Inflammatory macrophage (primary cell): Measurements from ENCODE around the gene CDCA3.
"Not testable (repeated sequence)": the region's sequence is repeated elsewhere in the genome, so short reads cannot be mapped to it uniquely, and the experiment has no call there.

Source experiments
- DNase-seq, 2 donors: peaks; one replicate each; pipeline ENCODE4 v3.0.0-alpha.2; 2020 to 2022
- total RNA-seq, 18 experiments: gene quantifications; one replicate each; lab custom pipeline; 2026; ENCODE audit warnings: mixed read lengths in 6 of 18, inconsistent platforms in 2 of 18; lab: John Stamatoyannopoulos, UW

The CDCA3 gene
- 1.6 to 14.3 (median 6.9) reads per million in 18 experiments for total RNA-seq

GRCh38 chr12:6851153-6851920 lies at the start of gene CDCA3:
CDCA3 (minus strand) TSS chr12:6851286; CDS start chr12:6850952, 334 bp downstream.
- peak; percentile 98 to 99 for DNase-seq

GRCh38 chr12:6899837-6900519 lies 48.9 kb upstream of the CDCA3 start:
- peak; percentile 84 to 88 for DNase-seq

- DNase-seq, result no peak
Observed at GRCh38 chr12:6899427-6899826, 48.3 kb upstream of the CDCA3 start.

GRCh38 chr12:6896846-6897435 lies 45.9 kb upstream of the CDCA3 start:
- DNase-seq, result no peak

- DNase-seq, result peak; percentile 58 to 70
Observed at GRCh38 chr12:6894321-6894720, 43.2 kb upstream of the CDCA3 start.

GRCh38 chr12:6892683-6893082 lies 41.6 kb upstream of the CDCA3 start:
- not testable (repeated sequence) for DNase-seq

GRCh38 chr12:6891646-6892001 lies 40.5 kb upstream of the CDCA3 start:
- DNase-seq, result no peak

GRCh38 chr12:6890789-6891645 lies 39.9 kb upstream of the CDCA3 start:
- DNase-seq, result peak; percentile 98

- DNase-seq, result not testable (repeated sequence)
Observed at GRCh38 chr12:6889775-6890573, 38.9 kb upstream of the CDCA3 start.

- DNase-seq, result not testable (repeated sequence)
Observed at GRCh38 chr12:6888794-6889193, 37.7 kb upstream of the CDCA3 start.

- DNase-seq, result no peak
Observed at GRCh38 chr12:6888360-6888759, 37.3 kb upstream of the CDCA3 start.

GRCh38 chr12:6887460-6887859 lies 36.4 kb upstream of the CDCA3 start:
- DNase-seq, result peak; percentile 79 to 80

- DNase-seq, result not testable (repeated sequence)
Observed at GRCh38 chr12:6886206-6886999, 35.3 kb upstream of the CDCA3 start.

GRCh38 chr12:6884539-6884938 lies 33.5 kb upstream of the CDCA3 start:
- DNase-seq, result no peak

- DNase-seq, result no peak
Observed at GRCh38 chr12:6883683-6884082, 32.6 kb upstream of the CDCA3 start.

- no peak for DNase-seq
Observed at GRCh38 chr12:6883252-6883651, 32.2 kb upstream of the CDCA3 start.

- peak in 1 of 2 donors; percentile 12 for DNase-seq
Observed at GRCh38 chr12:6879824-6880223, 28.7 kb upstream of the CDCA3 start.

- DNase-seq, result not testable (repeated sequence)
Observed at GRCh38 chr12:6874015-6874368, 22.9 kb upstream of the CDCA3 start.

- peak; percentile 98 for DNase-seq
Observed at GRCh38 chr12:6873094-6874014, 22.3 kb upstream of the CDCA3 start, which contains the start of gene SPSB2. SPSB2 (minus strand) TSS chr12:6873303; CDS start chr12:6872901, 402 bp downstream.
